Motor neuron (in vitro differentiated cells): ENCODE data around the gene NRG2. TPM values are rescaled to one million over a fixed set of nuclear protein-coding genes. Genes with fewer than 3 reads are reported as not detected.

Experiments
- ATAC-seq, 8 experiments: fragments of 200-7000 bp; cut with Tn5 transposase; replicated peaks in 6 of 8; 2 replicates each; pipeline ENCODE4 v1.8.0; 2021; ENCODE audit warnings: mild to moderate bottlenecking in 8 of 8, moderate library complexity in 8 of 8
- H3K27ac ChIP-seq, 2 donors: fragments of 250-450 bp; sonication (Bioruptor Pico); 2 replicates each; pipeline ENCODE4 v1.9.0; 2021; ENCODE audit warnings: antibody characterized with exemption in 2 of 2, mild to moderate bottlenecking in 2 of 2, moderate library complexity in 1 of 2
- H3K4me1 ChIP-seq, 2 donors: fragments of 250-450 bp; sonication (Bioruptor Pico); replicated peaks in 1 of 2; 2 replicates each; pipeline ENCODE4 v1.6.1; 2021; ENCODE audit warnings: antibody characterized with exemption in 2 of 2, mild to moderate bottlenecking in 2 of 2, moderate library complexity in 1 of 2
- H3K4me3 ChIP-seq, 5 donors: fragments of 250-450 bp; sonication (Bioruptor Pico); 2 replicates each; pipeline ENCODE4 v1.9.0; 2021; ENCODE audit warnings: antibody characterized with exemption in 5 of 5, mild to moderate bottlenecking in 5 of 5, moderate library complexity in 4 of 5
- WGBS, 10 experiments: fragments of 450-650 bp; shearing (Covaris generic); methylation state at CpG; one replicate each; pipeline ENCODE4 v1.0.0; 2022; 5-methylcytosine and 5-hydroxymethylcytosine counted together
- in situ Hi-C, 9 experiments: fragments of 400-800 bp; cut with MboI; loops; one replicate each; pipeline ENCODE4 v1.15.0; 2021; ENCODE audit warnings: low sequenced_read_pairs in 9 of 9, low pct_unique_long_range_greater_than_20kb in 2 of 9; ENCODE audit not compliant: unreplicated experiment in 9 of 9
- total RNA-seq, 8 experiments: library from RNA; unstranded; fragments of 300-600 nt; gene quantifications; 2 replicates each; pipeline versions ENCODE4 v1.2.3 to v1.2.4, GENCODE V29; 2022

The NRG2 gene
- total RNA-seq, 8 experiments from 2014 or later: 0.28 to 1.8 (median 0.71) TPM; not detected in 1

DNA sequence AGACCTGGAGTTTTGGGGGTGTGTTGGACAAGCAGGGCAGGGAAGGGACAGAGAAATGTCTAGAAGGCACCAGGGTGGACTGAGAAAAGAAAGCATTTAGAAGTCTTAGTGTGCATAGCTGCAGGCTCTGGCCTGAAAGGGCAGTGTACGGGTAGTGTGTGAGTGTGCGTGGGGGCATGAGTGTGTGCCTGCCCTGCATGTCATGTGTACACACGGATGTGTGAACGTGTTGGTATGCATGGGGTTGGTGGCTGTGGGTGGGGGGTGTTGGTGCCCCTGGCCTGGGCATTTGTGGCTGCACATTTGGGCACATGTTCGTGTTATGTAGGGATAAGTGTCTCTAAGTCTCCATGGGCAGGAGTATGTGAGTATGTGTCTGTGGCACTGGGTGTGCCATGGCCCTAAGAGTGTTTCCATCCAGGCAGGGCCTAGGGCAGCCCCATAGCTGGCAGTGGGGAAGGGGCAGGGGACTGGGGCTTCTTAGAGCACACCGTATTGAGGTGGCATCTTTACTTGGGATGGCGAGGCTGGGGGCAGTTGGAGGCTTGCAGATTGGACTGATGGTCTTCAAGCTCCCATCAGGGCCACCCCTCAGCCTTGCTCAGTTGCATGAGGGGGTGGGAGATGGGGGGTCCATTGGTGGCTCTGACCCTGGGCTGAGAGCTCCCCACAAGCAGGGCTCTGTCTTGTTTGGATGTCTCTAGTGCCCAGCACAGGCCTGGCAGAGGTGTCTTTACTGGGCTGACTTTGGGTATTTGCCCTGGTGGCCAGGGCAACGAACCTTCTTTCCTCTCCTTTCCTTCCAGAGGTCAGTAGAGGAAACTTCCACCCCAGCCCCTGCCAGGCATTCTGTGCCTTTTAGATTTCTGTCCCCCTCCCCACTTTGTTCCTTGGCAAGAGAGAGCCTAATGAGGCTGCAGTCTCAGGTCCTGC is 232.5 kb downstream of the NRG2 start:
- H3K27ac ChIP-seq: no peak overlapping the region
- no peak for ATAC-seq
- 11 to 100% (median 67%) methylated on average over 1 to 5 of the region's 8 CpGs; no CpG with 5 or more reads in 7 of the 10 experiments for WGBS, 10 experiments
- H3K4me1 ChIP-seq: no peaks in the 10 kb centered on the region
- H3K4me3 ChIP-seq: no peak overlapping the region
- in situ Hi-C loops: no loop called here

- Histone ChIP-seq H3K4me1 (no peaks in the 10 kb centered on the region), H3K27ac (no peak overlapping the region), H3K4me3 (no peak overlapping the region)
- in situ Hi-C loops: no loop called here
- no peak for ATAC-seq
- WGBS, 10 experiments: 60 to 80% (median 76%) methylated on average over 1 to 3 of the region's 11 CpGs; no CpG with 5 or more reads in 7 of the 10 experiments
Measured at GRCh38 chr5:139809331-139809810, 233.7 kb downstream of the NRG2 start.

- 0 to 80% (median 56%) methylated on average over 1 to 6 of the region's 19 CpGs; no CpG with 5 or more reads in 3 of the 10 experiments for WGBS, 10 experiments
- in situ Hi-C loops: no loop called here
Measured at GRCh38 chr5:139808481-139809330, 234.4 kb downstream of the NRG2 start.

GRCh38 chr5:139807647-139808030 is 235.5 kb downstream of the NRG2 start:
- in situ Hi-C loops: no loop called here
- Histone ChIP-seq H3K4me3 (no peak overlapping the region), H3K4me1 (no peaks in the 10 kb centered on the region), H3K27ac (no peak overlapping the region)
- WGBS, 10 experiments: 8 to 73% (median 61%) methylated on average over 2 to 5 of the region's 6 CpGs; no CpG with 5 or more reads in 5 of the 10 experiments
- ATAC-seq: no peak

More at GRCh38 chr5:139808481-139809330, 234.4 kb downstream of the NRG2 start:
- Histone ChIP-seq H3K4me1 (no peaks in the 10 kb centered on the region), H3K4me3 (no peak overlapping the region), H3K27ac (no peak overlapping the region)
- ATAC-seq: peak in 4 of 8 experiments; percentile 45 to 92 (median 88)

- no peak overlapping the region for H3K4me3 ChIP-seq
- in situ Hi-C loops: no loop called here
- ATAC-seq: no peak
- no peak overlapping the region for H3K27ac ChIP-seq
- WGBS, 10 experiments: 30 to 50% (median 40%) methylated on average over 1 to 2 of the region's 8 CpGs; no CpG with 5 or more reads in 5 of the 10 experiments
- H3K4me1 ChIP-seq: no peaks in the 10 kb centered on the region
Measured at GRCh38 chr5:139806726-139807646, 236.1 kb downstream of the NRG2 start.

DNA sequence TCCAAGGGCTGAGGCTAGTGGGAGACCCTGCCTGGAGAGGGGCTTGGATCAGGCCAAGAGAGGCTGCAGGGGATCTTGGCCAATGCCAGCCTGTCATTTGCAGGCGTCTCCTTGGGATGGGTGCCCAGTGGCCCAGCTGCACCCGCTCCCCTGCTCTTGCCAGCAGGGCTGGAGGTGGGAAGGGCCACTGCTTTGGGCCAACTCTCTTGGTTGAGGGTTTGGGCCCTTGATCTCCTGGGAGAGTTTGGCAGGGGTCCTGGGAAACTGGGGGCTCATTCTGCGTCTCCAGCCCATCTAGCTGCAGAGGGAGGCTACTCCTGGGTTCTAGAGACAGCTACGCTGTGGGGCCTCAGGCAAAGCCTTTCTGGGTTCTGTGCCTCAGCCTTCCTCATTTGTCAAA is 237.0 kb downstream of the NRG2 start:
- in situ Hi-C loops: no loop called here
- no peak for ATAC-seq
- Histone ChIP-seq H3K4me3 (no peak overlapping the region), H3K27ac (no peak overlapping the region), H3K4me1 (no peaks in the 10 kb centered on the region)
- 0 to 80% (median 45%) methylated on average over 1 of the region's 4 CpGs; no CpG with 5 or more reads in 6 of the 10 experiments for WGBS, 10 experiments

DNA sequence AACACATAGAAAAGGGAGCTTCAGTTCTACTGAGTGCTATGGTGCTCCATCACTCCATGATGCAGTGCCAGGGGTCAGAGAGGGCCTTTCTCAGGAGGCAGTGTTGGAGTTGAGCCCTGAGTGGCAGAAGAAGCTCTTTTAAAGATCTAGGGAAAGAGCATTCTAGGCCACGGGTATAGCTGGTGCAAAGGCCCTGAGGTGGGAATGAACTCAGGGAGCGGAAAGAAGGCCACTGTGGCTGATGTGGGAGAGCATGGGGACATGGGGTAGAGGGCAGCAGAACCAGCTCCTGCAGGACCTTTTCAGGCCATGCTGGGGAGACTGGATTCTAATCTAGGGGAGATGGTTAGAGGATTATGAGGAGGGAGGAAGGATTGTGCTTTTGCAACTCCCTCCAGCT is 237.6 kb downstream of the NRG2 start:
- in situ Hi-C loops: no loop called here
- Histone ChIP-seq H3K4me1 (no peaks in the 10 kb centered on the region), H3K27ac (no peak overlapping the region), H3K4me3 (no peak overlapping the region)
- ATAC-seq: no peak
- 0 to 100% (median 48%) methylated on average over 1 to 2 of the region's 2 CpGs; no CpG with 5 or more reads in 4 of the 10 experiments for WGBS, 10 experiments

- Histone ChIP-seq H3K4me3 (no peak overlapping the region), H3K4me1 (no peaks in the 10 kb centered on the region), H3K27ac (no peak overlapping the region)
- ATAC-seq: no peak
- in situ Hi-C loops: no loop called here
- WGBS, 10 experiments: 0 to 100% (median 72%) methylated on average over 1 to 14 of the region's 17 CpGs; no CpG with 5 or more reads in 2 of the 10 experiments
Measured at GRCh38 chr5:139804800-139805397, 238.2 kb downstream of the NRG2 start.

GRCh38 chr5:139803978-139804377 is 239.1 kb downstream of the NRG2 start:
- WGBS, 10 experiments: 100% methylated on average over 1 of the region's 2 CpGs; no CpG with 5 or more reads in 9 of the 10 experiments
- H3K4me1 ChIP-seq: no peaks in the 10 kb centered on the region
- in situ Hi-C loops: no loop called here
- no peak overlapping the region for H3K4me3 ChIP-seq
- no peak overlapping the region for H3K27ac ChIP-seq
- no peak for ATAC-seq

- no peak for ATAC-seq
- in situ Hi-C loops: loop anchor here in 8 of 9 experiments (10.0 to 25.0 kb wide), 5 partner anchors 45 to 363 kb away; partner anchors contain the start of gene DNAJC18 (in 1 of the 8)
- Histone ChIP-seq H3K27ac (no peak overlapping the region), H3K4me1 (peaks cover 8 to 12% of the 10 kb centered on the region in 2 donors), H3K4me3 (no peak overlapping the region)
Measured at GRCh38 chr5:139799359-139799758, 243.7 kb downstream of the NRG2 start.

GRCh38 chr5:139798883-139799282 is 244.2 kb downstream of the NRG2 start:
- in situ Hi-C loops: loop anchor here in 8 of 9 experiments (10.0 to 25.0 kb wide), 5 partner anchors 46 to 363 kb away; partner anchors contain the start of gene DNAJC18 (in 1 of the 8)
- Histone ChIP-seq H3K4me1 (peaks cover 8 to 12% of the 10 kb centered on the region in 2 donors), H3K4me3 (no peak overlapping the region), H3K27ac (no peak overlapping the region)
- WGBS, 10 experiments: 13 to 100% (median 50%) methylated on average over 1 to 2 of the region's 2 CpGs; no CpG with 5 or more reads in 3 of the 10 experiments
- no peak for ATAC-seq
